Amniotic stem cell (primary cell): Measurements from ENCODE around the gene TCHHL1.

Source experiments
- DNase-seq: peaks from one replicate; lab custom pipeline; 2025; lab: John Stamatoyannopoulos, UW

Gene TCHHL1

DNA sequence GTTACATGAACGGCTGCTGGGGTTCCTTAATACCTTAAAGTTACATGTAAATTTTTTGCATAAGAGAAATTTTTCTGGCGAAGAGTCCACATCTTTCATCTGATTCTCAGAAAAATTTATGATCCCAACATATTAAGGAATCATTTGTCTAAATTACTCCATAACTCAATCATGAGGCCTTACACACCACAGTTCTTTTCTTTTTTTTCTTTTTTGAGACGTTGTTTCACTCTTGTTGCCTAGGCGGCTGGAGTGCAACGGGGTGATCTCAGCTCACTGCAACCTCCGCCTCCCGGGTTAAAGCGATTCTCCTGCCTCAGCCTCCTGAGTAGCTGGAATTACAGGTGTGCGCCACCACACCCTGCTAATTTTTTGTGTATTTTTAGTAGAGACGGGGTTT lies 50.0 kb downstream of the TCHHL1 start:
- no peak for DNase-seq

DNA sequence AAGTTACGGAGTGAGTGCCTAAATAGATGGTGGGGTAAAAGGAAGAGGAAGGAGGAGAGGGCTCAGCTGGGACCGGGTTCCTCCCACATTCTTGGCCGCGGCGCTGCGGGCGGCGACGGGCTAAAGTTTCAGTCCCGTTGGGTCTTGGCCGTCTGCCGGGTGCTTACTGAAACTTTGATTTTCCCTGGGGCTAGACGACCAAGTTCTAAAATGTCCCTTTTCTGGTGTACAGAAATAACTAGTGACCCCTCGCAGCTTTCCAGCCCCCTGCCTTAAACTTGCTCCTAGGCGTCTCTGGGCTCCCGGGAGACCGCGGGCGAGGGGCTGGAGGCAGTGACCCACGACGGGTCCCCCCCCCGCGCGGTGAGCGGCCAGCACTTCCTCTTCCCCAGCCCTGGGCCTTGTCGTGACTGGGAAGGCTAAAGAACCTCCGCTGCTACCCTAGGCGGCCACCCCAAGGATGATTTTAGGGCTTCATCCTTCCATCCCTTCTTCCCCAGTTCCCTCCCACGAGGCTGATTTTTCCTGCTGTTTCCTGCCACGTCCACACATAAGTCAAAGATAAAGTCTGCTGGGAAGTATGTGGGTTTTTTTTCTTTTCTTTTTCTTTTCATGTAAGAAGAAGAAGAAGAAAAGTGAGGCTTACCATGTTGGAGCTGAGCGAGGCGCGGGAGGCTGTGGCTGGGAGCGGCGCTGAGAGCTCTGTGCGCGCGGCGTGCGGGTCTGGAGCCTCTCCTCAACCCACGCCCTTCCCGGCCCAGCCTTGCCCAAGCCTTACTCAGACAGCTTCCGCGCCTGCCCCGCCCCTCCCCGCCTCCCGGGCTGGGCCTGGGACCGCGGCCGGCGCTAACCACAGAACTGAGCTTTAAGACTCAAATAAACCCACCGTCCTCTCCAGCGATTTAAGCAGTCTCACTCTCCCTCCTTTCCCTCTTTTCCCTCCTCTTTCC lies 52.3 kb downstream of the TCHHL1 start, which contains the start of gene S100A11:
S100A11 (minus strand) TSS at position 738 of the 950 bp plus-strand sequence; CDS start at position 649, 89 bp downstream.
- peak; percentile 79 for DNase-seq

DNA sequence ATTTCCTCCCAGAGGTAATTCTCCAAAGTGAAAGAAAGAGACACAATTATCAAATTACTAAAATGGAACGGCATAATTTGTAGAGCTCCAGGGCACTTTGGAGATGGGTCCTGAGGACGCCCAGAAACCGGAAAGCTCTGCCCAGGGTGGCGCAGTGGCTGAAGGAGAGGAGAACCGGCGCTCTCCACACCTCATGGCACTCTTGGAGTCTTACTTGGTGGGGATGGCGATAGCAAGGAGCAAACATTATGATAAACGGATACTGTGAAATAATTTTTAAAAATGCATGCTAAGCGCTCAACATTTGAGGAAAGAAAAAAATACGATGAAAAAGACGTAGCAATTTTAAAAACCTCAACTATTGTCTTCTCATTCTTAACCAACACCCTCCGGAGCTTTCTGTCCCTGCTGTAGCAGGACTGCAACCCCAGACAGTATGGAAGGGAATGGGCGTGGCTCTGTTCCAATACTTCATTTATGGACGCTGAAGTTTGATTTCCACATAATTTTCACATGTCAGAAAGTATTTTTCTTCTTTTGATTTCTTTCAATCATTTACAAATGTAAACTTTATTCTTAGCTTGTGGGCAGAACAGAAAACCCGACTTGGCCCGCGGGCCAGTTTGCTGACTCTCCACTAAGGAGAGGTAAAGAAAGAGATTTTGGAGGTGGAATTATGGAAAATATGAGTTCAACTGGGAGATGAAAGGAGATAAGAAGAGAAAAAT lies 53.2 kb downstream of the TCHHL1 start:
- peak; percentile 10 for DNase-seq

DNA sequence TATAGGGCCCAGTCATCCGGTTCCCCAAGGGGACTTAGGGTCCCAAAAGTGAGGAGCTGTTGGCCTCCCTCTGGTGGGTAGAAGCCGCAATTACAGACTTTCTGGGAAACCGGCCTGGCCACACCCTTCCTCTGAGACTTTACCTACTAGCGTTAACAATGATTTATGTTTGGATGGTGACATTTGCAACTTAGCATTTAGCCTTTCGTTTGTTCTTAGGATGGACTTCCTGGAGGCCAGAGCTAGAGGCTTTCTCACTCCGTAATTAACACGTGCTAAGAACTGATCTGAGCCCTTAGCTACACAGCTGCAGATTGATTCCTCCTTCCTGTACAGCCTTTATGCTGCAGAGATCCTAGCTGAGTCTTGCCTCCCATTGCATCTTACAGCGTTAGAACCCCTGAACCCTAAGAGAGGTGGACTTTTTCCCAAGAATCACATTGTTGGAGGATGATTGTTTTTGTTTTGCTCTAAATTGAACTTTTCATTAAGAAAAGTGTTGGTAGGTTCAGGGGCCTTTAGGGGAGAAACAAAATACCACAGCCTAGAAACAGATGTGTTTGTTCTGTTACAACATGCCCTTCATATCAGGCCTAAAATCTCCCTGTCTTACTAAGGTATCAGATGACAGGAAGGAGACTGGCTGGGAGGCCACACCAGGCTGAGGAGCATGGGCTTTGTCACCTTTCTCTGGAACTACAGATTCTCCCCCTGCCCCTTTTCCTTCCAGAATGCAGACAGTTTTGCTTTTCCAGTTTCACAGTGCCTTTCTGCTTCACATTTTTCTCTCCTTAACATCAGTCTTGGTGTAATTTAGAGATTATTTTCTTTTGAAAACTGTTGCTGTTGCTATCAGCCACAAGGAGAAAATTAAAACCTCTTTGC lies 54.0 kb downstream of the TCHHL1 start:
- peak; percentile 29 for DNase-seq

DNA sequence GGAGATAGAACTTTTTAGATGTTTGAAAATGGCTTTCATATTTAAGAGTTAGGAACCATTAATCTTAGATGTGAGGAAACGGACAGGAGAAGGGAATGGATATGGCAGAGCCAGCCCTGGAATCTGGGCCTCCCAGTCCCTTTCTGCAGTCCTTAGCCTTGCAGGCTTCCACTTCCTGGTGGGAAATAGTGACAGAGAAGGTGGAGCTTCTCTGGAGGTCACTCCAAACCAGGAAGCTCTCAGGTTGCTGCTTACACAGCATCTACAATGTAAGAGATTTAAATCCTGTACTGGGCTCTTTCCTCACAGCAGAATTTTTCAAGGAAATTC lies 54.6 kb downstream of the TCHHL1 start:
- DNase-seq = no peak
